GM19043 (cell line): Measurements from ENCODE around the gene ASPDH.

ENCODE experiments used
- ATAC-seq: cut with Tn5 transposase; IDR thresholded peaks from one replicate; pipeline ENCODE4 v1.9.1; 2021; ENCODE audit warnings: low read depth; ENCODE audit not compliant: unreplicated experiment

The ASPDH gene

GRCh38 chr19:50498219-50499056 is 15.3 kb downstream of the ASPDH start:
- ATAC-seq, result no peak

GRCh38 chr19:50497022-50497405 is 16.7 kb downstream of the ASPDH start:
- no peak for ATAC-seq

GRCh38 chr19:50496189-50497021 is 17.3 kb downstream of the ASPDH start:
- no peak for ATAC-seq

GRCh38 chr19:50495020-50495531 is 18.6 kb downstream of the ASPDH start:
- ATAC-seq, result no peak

- ATAC-seq, result no peak
These were observed 19.3 kb downstream of the ASPDH start for GRCh38 chr19:50494186-50495019.

- no peak for ATAC-seq
These were observed 20.5 kb downstream of the ASPDH start for GRCh38 chr19:50493171-50493570.

- no peak for ATAC-seq
These were observed 21.2 kb downstream of the ASPDH start for GRCh38 chr19:50492303-50493052.

GRCh38 chr19:50490991-50491472 is 22.7 kb downstream of the ASPDH start:
- ATAC-seq, result no peak

- no peak for ATAC-seq
These were observed 23.3 kb downstream of the ASPDH start for GRCh38 chr19:50490411-50490811.

- no peak for ATAC-seq
These were observed 24.2 kb downstream of the ASPDH start for GRCh38 chr19:50489461-50490011.

- no peak for ATAC-seq
These were observed 25.1 kb downstream of the ASPDH start for GRCh38 chr19:50488389-50489194.

- no peak for ATAC-seq
These were observed 26.7 kb downstream of the ASPDH start for GRCh38 chr19:50486823-50487515.

GRCh38 chr19:50485284-50485955 is 28.3 kb downstream of the ASPDH start:
- ATAC-seq, result no peak

GRCh38 chr19:50482916-50483315 is 30.8 kb downstream of the ASPDH start:
- no peak for ATAC-seq

GRCh38 chr19:50482271-50482855 is 31.4 kb downstream of the ASPDH start:
- ATAC-seq, result no peak

- no peak for ATAC-seq
These were observed 32.2 kb downstream of the ASPDH start for GRCh38 chr19:50481351-50482149.
